Neural crest cell (in vitro differentiated cells): ENCODE results near the gene CRTC1. TPM values are rescaled to one million over a fixed set of nuclear protein-coding genes. Genes with fewer than 3 reads are reported as not detected.

Experiments used
- DNase-seq: peaks from one replicate; pipeline ENCODE4 v3.0.0; 2021; ENCODE audit warnings: low read depth, mixed read lengths, low spot score
- H3K27ac Mint-ChIP-seq: one replicate; pipeline ENCODE4 v1.8.0; 2021; ENCODE audit warnings: mild to moderate bottlenecking, mixed read lengths; ENCODE audit not compliant: unreplicated experiment
- H3K27me3 Mint-ChIP-seq: 2 replicates; pipeline ENCODE4 v1.8.0; 2021; ENCODE audit warnings: low read depth, mild to moderate bottlenecking, mixed read lengths
- H3K36me3 Mint-ChIP-seq: 2 replicates; pipeline ENCODE4 v1.8.0; 2021; ENCODE audit warnings: low read depth, mild to moderate bottlenecking, mixed read lengths
- H3K4me1 Mint-ChIP-seq: 2 replicates; pipeline ENCODE4 v1.8.0; 2021; ENCODE audit warnings: mixed read lengths
- H3K4me3 Mint-ChIP-seq: one replicate; pipeline ENCODE4 v1.8.0; 2021; ENCODE audit warnings: mild to moderate bottlenecking, mixed read lengths
- H3K9me3 Mint-ChIP-seq: 2 replicates; pipeline ENCODE4 v1.8.0; 2021; ENCODE audit warnings: mixed read lengths
- CTCF ChIP-seq: fragments of 200-600 bp; sonication (generic); conservative IDR thresholded peaks from 2 replicates; pipeline ENCODE4 v1.5.0; 2021; ENCODE audit warnings: antibody characterized with exemption, mild to moderate bottlenecking
- total RNA-seq: library from RNA; stranded (reverse); gene quantifications from 2 replicates; pipeline ENCODE4 v1.2.1, GENCODE V29; 2021

CRTC1 gene
- total RNA-seq, 1 donor from 2014 or later, result 24.1 TPM

- TF ChIP-seq CTCF, result no peak
- no peaks in the 10 kb centered on the region for H3K36me3 Mint-ChIP-seq
- no peaks in the 10 kb centered on the region for H3K9me3 Mint-ChIP-seq
- H3K4me3 Mint-ChIP-seq, result no peak overlapping the region
- DNase-seq, result no peak
- peaks cover 4% of the 10 kb centered on the region for H3K4me1 Mint-ChIP-seq
- H3K27me3 Mint-ChIP-seq, result no peaks in the 10 kb centered on the region
- no peak overlapping the region for H3K27ac Mint-ChIP-seq
These were observed 76.5 kb downstream of the CRTC1 start for GRCh38 chr19:18759995-18760426.

- peaks cover 4% of the 10 kb centered on the region for H3K4me1 Mint-ChIP-seq
- no peaks in the 10 kb centered on the region for H3K36me3 Mint-ChIP-seq
- no peak overlapping the region for H3K4me3 Mint-ChIP-seq
- H3K27ac Mint-ChIP-seq, result no peak overlapping the region
- DNase-seq, result no peak
- no peaks in the 10 kb centered on the region for H3K27me3 Mint-ChIP-seq
- TF ChIP-seq CTCF, result no peak
- no peaks in the 10 kb centered on the region for H3K9me3 Mint-ChIP-seq
These were observed 77.2 kb downstream of the CRTC1 start for GRCh38 chr19:18760440-18761383.

GRCh38 chr19:18761531-18762110 lies 78.1 kb downstream of the CRTC1 start:
- Mint-ChIP-seq H3K9me3 (no peaks in the 10 kb centered on the region), H3K27me3 (no peaks in the 10 kb centered on the region), H3K4me1 (peaks cover 4% of the 10 kb centered on the region), H3K4me3 (no peak overlapping the region), H3K36me3 (no peaks in the 10 kb centered on the region), H3K27ac (no peak overlapping the region)
- DNase-seq, result no peak
- TF ChIP-seq CTCF, result no peak

- Mint-ChIP-seq H3K36me3 (no peaks in the 10 kb centered on the region), H3K27ac (no peak overlapping the region), H3K9me3 (no peaks in the 10 kb centered on the region), H3K27me3 (no peaks in the 10 kb centered on the region), H3K4me3 (no peak overlapping the region), H3K4me1 (peaks cover 4% of the 10 kb centered on the region)
- TF ChIP-seq CTCF, result no peak
- no peak for DNase-seq
These were observed 78.9 kb downstream of the CRTC1 start for GRCh38 chr19:18762125-18763023.
